ENCODE results near the gene ROBO1.

DNA sequence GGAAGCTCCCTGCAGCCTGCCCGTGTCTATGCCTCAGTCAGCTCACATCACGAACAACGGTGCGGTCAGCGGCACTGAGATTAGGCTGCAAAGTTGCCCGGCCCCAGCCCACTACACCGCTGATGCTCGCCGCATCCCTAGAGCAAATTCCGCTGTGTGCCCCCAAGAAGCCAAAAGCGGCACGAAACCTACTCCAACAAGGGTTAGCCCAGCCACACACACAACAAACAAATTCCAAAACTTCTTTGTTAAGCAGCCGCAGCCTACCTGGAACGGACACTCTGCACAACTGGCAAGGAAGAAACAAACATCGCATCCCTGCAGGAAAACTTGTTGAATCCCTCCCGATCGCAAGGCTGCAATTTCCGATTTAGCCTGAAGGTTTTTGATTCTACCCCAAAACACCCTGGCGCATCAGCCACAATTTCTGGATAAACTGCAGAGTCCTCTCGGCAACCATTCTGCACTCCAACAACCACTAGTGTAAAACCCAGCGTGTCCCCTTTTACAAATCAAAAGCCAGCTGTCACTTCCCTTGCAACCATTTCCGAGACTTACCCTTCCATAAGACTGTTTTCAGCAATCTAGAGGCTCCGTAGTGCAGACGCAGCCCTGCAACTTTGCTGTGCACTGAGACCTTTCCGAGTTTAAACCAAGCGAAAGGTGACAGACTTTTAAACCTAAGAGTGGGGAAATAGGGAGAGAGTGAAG lies 449 bp downstream of the ROBO1 start:
- TF ChIP-seq, protein P1, sequence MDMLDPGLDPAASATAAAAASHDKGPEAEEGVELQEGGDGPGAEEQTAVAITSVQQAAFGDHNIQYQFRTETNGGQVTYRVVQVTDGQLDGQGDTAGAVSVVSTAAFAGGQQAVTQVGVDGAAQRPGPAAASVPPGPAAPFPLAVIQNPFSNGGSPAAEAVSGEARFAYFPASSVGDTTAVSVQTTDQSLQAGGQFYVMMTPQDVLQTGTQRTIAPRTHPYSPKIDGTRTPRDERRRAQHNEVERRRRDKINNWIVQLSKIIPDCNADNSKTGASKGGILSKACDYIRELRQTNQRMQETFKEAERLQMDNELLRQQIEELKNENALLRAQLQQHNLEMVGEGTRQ (IDR thresholded peaks at IDR 0.05; ENCODE audit: low read length) = no peak
- no peak for TF ChIP-seq ASH2L (IDR thresholded peaks at IDR 0.05; ENCODE audit: low read length)
